HUES6 (cell line): Measurements from ENCODE around the gene IFITM1.

ENCODE experiments used
- H3K27ac ChIP-seq: 2 replicates; pipeline ENCODE4 v1.7.0; 2013; ENCODE audit warnings: low read depth, mild to moderate bottlenecking, low read length, inconsistent platforms
- H3K27me3 ChIP-seq: 2 replicates; pipeline ENCODE4 v1.6.1; 2013; ENCODE audit warnings: low read length; ENCODE audit not compliant: control insufficient read depth, insufficient read depth
- H3K36me3 ChIP-seq: 2 replicates; pipeline ENCODE4 v1.6.1; 2013; ENCODE audit warnings: low read length; ENCODE audit not compliant: control insufficient read depth, insufficient read depth
- H3K4me1 ChIP-seq: 2 replicates; pipeline ENCODE4 v1.6.1; 2013; ENCODE audit warnings: low read length; ENCODE audit not compliant: control insufficient read depth, insufficient read depth
- H3K4me3 ChIP-seq: 2 replicates; pipeline ENCODE4 v1.5.1; 2013; ENCODE audit warnings: low read depth, low read length
- H3K9ac ChIP-seq: one replicate; pipeline ENCODE4 v1.6.1; 2013; ENCODE audit warnings: mild to moderate bottlenecking, low read length
- H3K9me3 ChIP-seq: 2 replicates; pipeline ENCODE4 v1.6.1; 2013; ENCODE audit warnings: low read depth, low read length; ENCODE audit not compliant: control insufficient read depth, insufficient read depth

Gene IFITM1

DNA sequence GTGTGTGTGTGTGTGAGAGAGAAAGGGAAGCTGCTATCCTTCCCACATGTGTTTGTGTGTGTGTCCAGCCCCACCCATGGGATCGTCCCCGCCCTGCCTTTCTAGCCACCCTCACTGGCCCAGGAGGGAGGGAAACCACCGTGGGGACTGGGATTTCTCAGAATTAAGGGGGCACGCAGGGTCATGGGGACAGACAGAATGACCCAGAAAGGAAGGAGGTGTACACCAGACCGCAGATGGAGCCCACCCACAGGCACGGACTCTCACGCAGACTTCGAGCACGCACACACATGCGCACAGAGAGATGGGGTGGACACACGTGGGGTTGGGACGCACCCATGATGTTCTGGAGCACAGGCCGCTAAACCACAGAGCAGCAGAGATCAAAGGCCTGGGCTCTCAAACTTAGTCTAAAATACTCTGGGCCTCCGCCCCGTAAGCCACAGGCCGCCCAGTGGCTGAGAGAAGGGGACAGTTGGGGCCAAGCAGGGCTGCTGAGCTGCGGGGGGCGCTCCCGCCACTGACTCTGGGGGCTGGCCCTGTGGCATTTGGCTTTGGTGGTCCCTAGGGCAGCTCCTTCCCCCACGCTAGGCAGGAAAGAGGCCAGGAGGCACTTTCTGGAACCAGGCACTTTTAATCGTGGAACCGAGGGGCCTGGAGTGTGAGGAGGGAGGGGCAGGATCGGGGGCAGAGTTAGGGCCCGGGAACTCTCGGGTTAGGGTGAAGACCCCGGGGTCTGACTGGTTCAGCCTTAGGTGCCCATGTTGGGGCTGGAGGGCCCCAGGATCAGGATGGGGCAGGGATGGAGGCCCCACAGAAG is 16.0 kb upstream of the IFITM1 start:
- Histone ChIP-seq H3K4me1 (peaks cover 24% of the 10 kb centered on the region), H3K27me3 (no peaks in the 10 kb centered on the region), H3K9ac (no peak overlapping the region), H3K4me3 (no peak overlapping the region), H3K9me3 (no peaks in the 10 kb centered on the region), H3K27ac (peak overlapping the region; percentile 18; the same call in 1 of the 2 replicates), H3K36me3 (peaks cover 26% of the 10 kb centered on the region)

DNA sequence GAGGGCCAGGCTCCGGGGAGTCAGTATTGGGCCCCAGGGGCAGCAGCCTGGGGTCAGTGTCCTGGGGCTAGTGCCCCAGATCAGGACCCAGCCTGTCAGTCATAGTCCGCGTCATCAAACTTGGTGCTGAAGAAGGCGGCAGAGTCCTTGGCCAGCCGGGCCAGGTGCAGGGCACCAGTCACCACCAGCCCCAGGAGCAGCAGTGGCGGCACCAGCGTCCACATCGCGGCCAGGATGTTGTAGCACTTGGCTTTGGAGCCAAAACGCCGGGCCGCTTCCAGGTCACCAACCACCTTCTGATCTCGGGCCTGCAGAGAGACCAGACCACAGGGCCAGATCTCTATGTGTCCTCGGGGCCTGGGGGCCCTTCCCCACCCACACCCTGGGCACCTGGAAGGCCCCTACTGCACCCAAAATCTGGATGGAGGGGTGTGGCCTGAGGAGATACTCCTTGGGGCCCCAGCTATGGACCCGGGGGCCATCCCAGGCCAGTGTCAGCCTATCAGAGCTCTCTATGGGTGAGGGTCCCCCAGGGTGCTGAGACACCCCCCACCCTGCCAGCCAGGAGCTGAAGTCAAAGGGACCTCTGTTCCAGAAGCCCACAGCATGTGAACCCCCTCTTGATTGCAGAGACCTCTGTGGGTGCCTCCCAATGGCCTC is 15.3 kb upstream of the IFITM1 start:
- Histone ChIP-seq H3K9ac (no peak overlapping the region), H3K27me3 (no peaks in the 10 kb centered on the region), H3K4me1 (peaks cover 24% of the 10 kb centered on the region), H3K27ac (peak overlapping the region; percentile 18; the same call in 1 of the 2 replicates), H3K36me3 (peaks cover 19% of the 10 kb centered on the region), H3K9me3 (no peaks in the 10 kb centered on the region), H3K4me3 (no peak overlapping the region)

DNA sequence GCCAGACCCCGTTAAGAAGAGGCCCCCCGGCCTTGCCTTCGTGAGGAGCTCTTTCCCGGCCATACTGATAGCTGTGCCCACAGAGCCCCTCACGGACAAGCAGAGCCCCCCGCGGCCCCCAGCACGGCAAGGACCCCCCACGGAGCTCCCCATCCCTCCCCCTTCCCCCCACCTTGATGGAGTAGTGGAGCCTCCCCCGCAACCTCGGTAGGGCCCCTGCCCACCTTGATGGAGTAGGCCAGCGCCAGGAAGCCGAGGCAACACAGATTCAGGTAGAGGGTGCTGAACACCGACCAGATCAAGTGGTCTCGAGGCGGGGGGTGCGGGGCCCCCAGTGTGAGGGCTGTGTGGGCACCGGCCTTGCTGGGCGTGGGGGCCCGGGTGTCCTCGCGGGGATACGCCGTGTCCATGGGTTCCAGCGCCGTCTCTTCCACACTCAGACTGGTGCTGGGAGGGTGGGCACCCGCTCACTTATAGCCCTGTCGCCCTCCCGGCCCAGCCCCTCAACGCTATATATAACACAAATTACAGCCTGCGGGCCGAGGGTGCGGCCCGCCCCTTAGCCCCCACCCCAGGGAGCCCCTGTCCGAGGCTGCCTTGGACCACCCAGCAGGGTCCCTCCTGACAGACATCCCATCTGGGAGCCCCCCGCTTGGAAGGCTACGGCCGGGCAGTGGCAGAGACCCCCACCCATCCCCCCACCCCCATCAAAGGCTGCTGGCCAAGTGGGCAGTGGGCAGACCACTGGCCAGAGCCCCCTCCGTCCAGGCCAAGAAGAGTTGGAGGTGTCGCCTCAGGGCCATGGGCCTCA is 14.6 kb upstream of the IFITM1 start, which contains the start of gene IFITM5:
Gene IFITM5 (minus strand): TSS at position 446 of the 811 bp plus-strand sequence. CDS start 36 bp downstream, at position 410.
- H3K4me1 ChIP-seq, result peaks cover 26% of the 10 kb centered on the region
- peak within 1 kb of the TSS; percentile 18; the same call in 1 of the 2 replicates for H3K27ac ChIP-seq
- H3K9me3 ChIP-seq, result no peaks in the 10 kb centered on the region
- peaks cover 11% of the 10 kb centered on the region for H3K36me3 ChIP-seq
- no peak within 1 kb of the TSS for H3K9ac ChIP-seq
- H3K4me3 ChIP-seq, result no peak within 1 kb of the TSS
- no peaks in the 10 kb centered on the region for H3K27me3 ChIP-seq

DNA sequence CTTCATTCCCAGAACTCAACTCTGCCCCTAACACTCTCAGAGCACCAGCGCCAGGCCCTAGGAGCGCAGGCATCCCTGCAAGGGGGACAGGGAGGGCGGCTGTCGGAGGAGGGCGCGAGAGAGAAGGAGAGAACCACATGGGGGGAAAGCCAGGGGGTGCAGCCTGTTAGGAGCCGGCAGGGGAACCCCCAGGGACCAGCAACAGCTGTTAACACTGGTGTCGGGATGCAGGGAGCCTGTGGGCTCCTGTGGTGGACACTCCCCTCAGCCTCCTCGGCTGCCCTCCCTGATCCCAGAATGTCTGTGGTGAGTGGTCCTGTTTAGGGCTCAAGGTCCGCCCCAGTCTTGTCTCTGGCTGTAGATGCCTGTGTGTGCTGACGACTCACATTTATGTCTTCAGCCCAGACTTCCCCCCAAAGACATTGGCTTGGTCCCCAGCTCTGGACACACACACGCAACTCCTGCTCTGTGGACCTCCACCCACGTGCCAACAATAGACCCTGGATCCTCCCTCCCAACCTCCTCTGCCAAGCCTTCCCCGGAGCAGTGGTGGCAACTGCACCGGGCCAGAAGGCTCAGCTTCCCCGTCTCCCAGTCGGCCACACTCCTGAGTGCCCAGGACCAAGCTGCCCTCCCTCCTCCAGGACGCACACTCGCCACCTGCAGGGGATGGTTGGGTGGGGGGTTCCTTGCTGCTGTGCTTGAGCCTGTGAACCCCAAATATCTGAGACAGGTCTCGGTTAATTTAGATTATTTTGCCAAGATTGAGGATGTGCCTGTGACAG is 13.7 kb upstream of the IFITM1 start:
- Histone ChIP-seq H3K9me3 (no peaks in the 10 kb centered on the region), H3K36me3 (0 out of 2 replicates have a peak, but pooled peaks cover 5% of the 10 kb centered on the region), H3K4me1 (peaks cover 30% of the 10 kb centered on the region), H3K9ac (no peak overlapping the region), H3K27ac (no peak overlapping the region), H3K27me3 (no peaks in the 10 kb centered on the region), H3K4me3 (no peak overlapping the region)

DNA sequence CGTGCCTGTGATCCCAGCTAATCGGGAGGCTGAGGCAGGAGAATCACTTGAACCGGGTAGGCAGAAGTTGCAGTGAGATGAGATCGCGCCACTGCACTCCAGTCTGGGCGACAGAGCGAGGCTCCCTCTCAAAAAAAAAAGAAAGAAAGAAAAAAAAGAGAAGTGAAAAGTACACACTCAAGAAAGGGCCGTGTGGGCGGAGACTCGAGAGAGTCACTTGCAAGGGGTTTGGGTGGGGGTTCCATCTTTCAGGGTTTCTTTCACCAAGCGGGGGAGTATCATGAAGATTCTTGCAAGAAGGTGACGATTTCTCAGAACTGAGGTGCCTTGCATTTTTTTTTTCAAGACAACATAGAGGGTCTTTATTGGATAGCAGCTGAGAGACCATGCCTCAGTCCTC is 10.5 kb upstream of the IFITM1 start:
- Histone ChIP-seq H3K4me1 (peaks cover 51% of the 10 kb centered on the region), H3K36me3 (no peaks in the 10 kb centered on the region), H3K4me3 (no peak overlapping the region), H3K9ac (no peak overlapping the region), H3K27me3 (no peaks in the 10 kb centered on the region), H3K9me3 (no peaks in the 10 kb centered on the region), H3K27ac (no peak overlapping the region)

DNA sequence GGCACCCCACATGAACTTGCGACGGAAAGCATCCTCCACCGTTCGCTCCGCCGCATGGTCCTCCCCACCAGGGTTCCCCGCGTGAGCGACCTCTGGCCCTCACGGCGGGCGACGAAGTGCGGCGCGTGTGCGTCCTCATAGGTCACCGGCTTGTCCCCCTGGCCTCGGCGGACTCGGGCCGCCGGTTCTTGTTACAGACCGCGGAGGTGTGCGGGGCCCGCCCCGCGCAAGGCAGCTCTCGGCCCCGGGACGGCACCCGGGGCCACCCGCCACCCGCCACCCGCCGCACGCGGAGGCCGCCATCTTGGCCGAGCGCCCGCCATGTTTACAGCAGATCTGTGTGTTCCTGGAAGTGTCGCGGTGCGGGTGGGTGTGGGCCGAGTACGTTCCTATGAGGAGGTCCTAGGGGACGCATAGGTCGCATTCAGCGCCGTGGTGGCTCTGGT is 9.8 kb upstream of the IFITM1 start:
- H3K27ac ChIP-seq, result peak overlapping the region; percentile 17; the same call in 1 of the 2 replicates
- H3K9me3 ChIP-seq, result no peaks in the 10 kb centered on the region
- no peaks in the 10 kb centered on the region for H3K36me3 ChIP-seq
- no peak overlapping the region for H3K4me3 ChIP-seq
- no peaks in the 10 kb centered on the region for H3K27me3 ChIP-seq
- no peak overlapping the region for H3K9ac ChIP-seq
- peaks cover 53% of the 10 kb centered on the region for H3K4me1 ChIP-seq

DNA sequence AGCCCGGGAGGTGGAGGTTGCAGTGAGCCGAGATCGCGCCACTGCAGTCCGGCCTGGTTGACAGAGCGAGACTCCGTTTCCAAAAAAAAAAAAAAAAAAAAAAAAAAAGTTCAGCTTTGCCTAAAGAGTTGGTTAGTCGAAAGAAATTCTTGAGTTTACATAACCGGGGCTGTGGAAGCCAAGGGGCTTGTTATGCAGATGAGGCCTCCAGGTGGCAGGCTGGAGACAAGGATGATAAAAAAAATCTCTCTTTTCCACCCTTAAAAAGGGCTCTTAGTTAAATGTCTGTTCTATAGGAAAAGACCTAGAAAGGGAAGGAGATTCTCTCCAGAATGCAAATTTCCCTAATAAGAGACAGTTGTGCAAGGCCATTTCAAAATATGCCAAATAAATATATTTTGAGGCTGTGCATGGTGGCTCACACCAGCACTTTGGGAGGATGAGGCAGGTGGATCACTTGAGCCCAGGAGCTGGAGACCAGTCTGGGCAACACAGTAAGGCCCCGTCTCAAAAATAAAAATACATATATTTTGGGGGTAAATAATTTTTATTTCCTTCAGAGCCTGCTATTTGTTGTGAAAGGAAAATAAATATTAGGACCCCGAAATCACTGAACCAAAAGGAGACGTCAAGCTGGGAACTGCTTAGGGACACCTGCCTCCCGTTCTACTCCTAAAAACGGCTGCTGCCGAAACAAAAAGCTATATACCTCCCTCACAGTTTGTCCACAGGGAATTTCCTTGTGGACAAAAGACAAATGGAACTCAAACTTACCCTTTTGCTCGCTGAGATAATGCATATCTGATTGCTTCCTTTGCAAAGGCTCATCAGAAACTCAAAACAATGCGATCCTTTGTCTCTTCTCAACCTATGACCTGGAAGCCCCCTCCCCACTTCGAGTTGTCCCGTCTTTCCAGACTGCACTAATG is 8.7 kb upstream of the IFITM1 start:
- no peak overlapping the region for H3K9ac ChIP-seq
- peaks cover 57% of the 10 kb centered on the region for H3K4me1 ChIP-seq
- H3K4me3 ChIP-seq, result peak overlapping the region; percentile 25; the same call in 1 of the 2 replicates
- no peaks in the 10 kb centered on the region for H3K27me3 ChIP-seq
- no peaks in the 10 kb centered on the region for H3K9me3 ChIP-seq
- H3K27ac ChIP-seq, result peak overlapping the region; percentile 52; the same call in 1 of the 2 replicates
- no peaks in the 10 kb centered on the region for H3K36me3 ChIP-seq

DNA sequence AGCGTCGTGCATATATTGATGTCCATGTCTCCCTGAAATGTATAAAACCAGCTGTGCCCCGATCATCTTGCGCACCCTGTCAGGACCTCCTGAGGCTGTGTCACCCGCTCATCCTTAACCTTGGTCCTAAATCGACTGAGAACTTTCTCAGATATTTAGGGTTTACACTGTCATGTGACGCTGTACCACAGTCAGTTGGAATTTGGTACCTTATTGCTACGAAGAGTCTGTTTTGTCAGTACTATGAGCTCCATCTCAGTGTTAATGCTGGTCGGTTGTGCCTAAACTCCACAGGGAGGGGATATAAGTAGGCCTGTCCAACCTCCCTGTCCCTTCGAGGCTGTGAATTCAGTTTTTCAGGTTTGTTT is 8.0 kb upstream of the IFITM1 start:
- peaks cover 51% of the 10 kb centered on the region for H3K4me1 ChIP-seq
- H3K27ac ChIP-seq, result peak overlapping the region; percentile 52; the same call in 1 of the 2 replicates

DNA sequence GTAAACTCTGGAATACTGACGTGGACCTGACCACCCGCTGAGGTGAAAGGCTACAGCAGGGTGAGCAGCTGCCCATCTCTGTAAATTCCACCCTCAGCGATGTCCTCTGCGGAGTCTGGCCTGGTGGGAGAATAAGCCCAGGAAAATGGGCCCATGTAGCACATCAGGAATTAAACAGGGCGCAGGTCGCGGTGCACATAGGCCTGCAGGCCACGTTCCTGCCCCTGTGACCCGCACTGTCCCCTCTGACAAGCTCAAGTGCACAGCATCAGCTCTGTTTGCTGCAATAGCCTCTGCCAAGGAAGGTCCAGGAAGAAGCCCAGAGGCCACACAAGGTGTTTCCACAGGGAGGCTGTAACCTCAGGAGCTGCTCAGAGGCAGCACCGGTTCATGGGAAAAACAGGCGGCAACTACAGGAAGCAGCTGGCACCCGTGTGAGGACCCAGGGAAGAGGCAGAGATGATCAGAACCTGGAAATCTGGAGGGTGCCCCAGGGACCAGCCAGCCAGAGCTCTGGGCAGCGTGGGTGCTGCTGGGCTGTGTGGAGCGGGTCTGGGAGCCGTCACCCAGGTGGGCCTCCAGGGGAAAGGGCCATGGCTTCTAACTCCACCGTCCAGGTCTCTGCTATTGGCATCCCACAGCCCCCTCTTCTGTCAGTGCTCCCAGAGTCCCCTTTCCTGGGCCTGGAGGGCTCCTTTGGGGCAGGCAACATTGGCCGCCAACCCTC is 7.0 kb upstream of the IFITM1 start:
- Histone ChIP-seq H3K27ac (no peak overlapping the region), H3K36me3 (no peaks in the 10 kb centered on the region), H3K9ac (no peak overlapping the region), H3K9me3 (no peaks in the 10 kb centered on the region), H3K4me3 (no peak overlapping the region), H3K27me3 (no peaks in the 10 kb centered on the region), H3K4me1 (peaks cover 50% of the 10 kb centered on the region)

More for the DNA sequence above, 8.0 kb upstream of the IFITM1 start:
- Histone ChIP-seq H3K27me3 (no peaks in the 10 kb centered on the region), H3K4me3 (no peak overlapping the region), H3K9me3 (no peaks in the 10 kb centered on the region), H3K36me3 (no peaks in the 10 kb centered on the region), H3K9ac (no peak overlapping the region)
